Heart right ventricle (tissue), 16 donors: ENCODE results near the gene ALPK3. TPM values are rescaled to one million over a fixed set of nuclear protein-coding genes. Genes with fewer than 3 reads are reported as not detected.
A peak's percentile ranks its signal among the peaks of the same experiment; 100 is the strongest.

Source experiments
- ATAC-seq, 8 donors: fragments of 200-7000 bp; cut with Tn5 transposase; one replicate each; pipeline ENCODE4 v1.9.1; 2020; ENCODE audit warnings: mild to moderate bottlenecking in 8 of 8, moderate library complexity in 8 of 8, moderate number of reproducible peaks in 1 of 8
- DNase-seq, 2 donors: peaks; one replicate each; pipeline ENCODE4 v3.0.0-alpha.2; 2020
- H3K27ac ChIP-seq, 10 donors: fragments of 200-600 bp; sonication (generic) in 2 of 10; one replicate each; pipeline versions ENCODE4 v1.5.0 to v1.8.0; 2020 to 2022; ENCODE audit warnings: mild to moderate bottlenecking in 3 of 10
- H3K27me3 ChIP-seq, 7 donors: fragments of 200-600 bp; one replicate each; pipeline ENCODE4 v1.8.0; 2021 to 2022; ENCODE audit warnings: mild to moderate bottlenecking in 2 of 7
- H3K36me3 ChIP-seq, 9 donors: fragments of 200-600 bp; sonication (generic) in 1 of 9; one replicate each; pipeline versions ENCODE4 v1.5.0 to v1.8.0; 2020 to 2022; ENCODE audit warnings: mild to moderate bottlenecking in 2 of 9
- H3K4me1 ChIP-seq, 9 donors: fragments of 200-600 bp; sonication (generic) in 1 of 9; one replicate each; pipeline versions ENCODE4 v1.5.0 to v1.8.0; 2020 to 2022; ENCODE audit warnings: mild to moderate bottlenecking in 4 of 9
- H3K4me3 ChIP-seq, 10 donors: fragments of 200-600 bp; sonication (generic) in 2 of 10; one replicate each; pipeline versions ENCODE4 v1.5.0 to v1.8.0; 2020 to 2022; ENCODE audit warnings: mild to moderate bottlenecking in 7 of 10, moderate library complexity in 2 of 10
- H3K9me3 ChIP-seq, 11 donors: fragments of 200-600 bp in 10 of 11; sonication (generic) in 2 of 11; one replicate each; pipeline versions ENCODE4 v1.5.0 to v1.8.0; 2013 to 2022; ENCODE audit warnings: mild to moderate bottlenecking in 2 of 11, control low read depth in 1 of 11, moderate library complexity in 1 of 11
- CTCF ChIP-seq, 9 donors: fragments of 200-600 bp; sonication (generic) in 2 of 9; IDR thresholded peaks; one replicate each; pipeline versions ENCODE4 v1.5.0 to v1.8.0; 2021 to 2022; ENCODE audit warnings: antibody characterized with exemption in 9 of 9, mild to moderate bottlenecking in 5 of 9, moderate library complexity in 1 of 9
- WGBS, 2 donors: extraction: QIAGEN DNeasy Blood & Tissue Kit; methylation state at CpG; one replicate each; pipeline ENCODE4 v1.1.7; 2013; ENCODE audit warnings: inconsistent platforms in 1 of 2; 5-methylcytosine and 5-hydroxymethylcytosine counted together
- intact Hi-C, 10 donors: fragments of 100-400 bp; cut with DNase I; formaldehyde crosslinking; loops; one replicate each; pipeline versions ENCODE4 v1.11.1 to v1.14.2; 2022
- polyA plus RNA-seq, 2 donors: library from polyadenylated mRNA; stranded (reverse); fragments of 200-250 nt; gene quantifications; one replicate each; pipeline ENCODE4 v1.2.3, GENCODE V29; 2013
- total RNA-seq, 10 donors: library from RNA; stranded (reverse); fragmentation: NEBNext Ultra II Directional in 3 of 10; extraction: Animal tissue kit (Norgen Biotek cat#: 25700) in 3 of 10; gene quantifications; one replicate each; pipeline versions ENCODE4 v1.2.1 to v1.2.4, GENCODE V29; 2021 to 2023
- donor health status: Arrhythmogenic right ventricular cardiomyopathy.
- donor health status: ischemic (EF 13 %, LVEDD 7.1; RV severe dilation, severe dysfunction).
- donor health status: healthy with polysubstance abuse.
- donor health status: DM: no; HTN: yes; CAD: no.
- donor health status: DM: no; HTN: no; CAD: no.
- donor health status: ischemic (EF 25% LVEDD 6.9; RV normal size, moderate dysfunction).
- donor health status: ischemic (EF 25% LVEDD 5.7; RV mildly dilated, moderate dysfunction).
- donor health status: healthy.
- donor health status: DM: yes; HTN: yes; CAD: no.
- donor health status: Ischemic cardiomyopathy.
- donor health status: ischemic (EF 35%, LVEDD 5.7; RV mildly dilated, moderate dysfunction).
- donor health status: nonischemic (EF 11% LVEDD 7.7; RV severe dilation, severe dysfunction).
- donor health status: DM: yes; HTN: yes; CAD: no.
- donor health status: PGD.
- donor health status: ischemic (EF 29% LVEDD 5.4; RV normal size, mild dysfunction).
- donor health status: nonischemic (EF 23%, LVEDD 6.1; RV moderate dilation, normal function).

The ALPK3 gene
- total and polyA plus RNA-seq, 12 donors: 35.1 to 268 (median 162) TPM

GRCh38 chr15:84917452-84917851, 100.3 kb downstream of the ALPK3 start:
- no peaks in the 10 kb centered on the region for H3K36me3 ChIP-seq
- H3K9me3 ChIP-seq: no peaks in the 10 kb centered on the region
- TF ChIP-seq CTCF (IDR thresholded peaks at IDR 0.05): no peak
- ATAC-seq (no peak), DNase-seq (no peak)
- no peaks in the 10 kb centered on the region for H3K27me3 ChIP-seq
- 96 to 97% methylated on average over 1 of the region's 1 CpG for WGBS, 2 donors
- H3K4me1 ChIP-seq: peaks cover 23 to 53% (median 34%) of the 10 kb centered on the region in 9 donors
- H3K27ac ChIP-seq: no peak overlapping the region
- intact Hi-C loops: loop anchor here in 3 of 10 donors (5.0 to 10.0 kb wide), 3 partner anchors 85 to 263 kb away; partner anchors contain the start of genes NMB (in 1 of the 3) and WDR73 (in 1 of the 3)
- H3K4me3 ChIP-seq: no peak overlapping the region

GRCh38 chr15:84919106-84919667, 102.0 kb downstream of the ALPK3 start:
- Histone ChIP-seq H3K27me3 (no peaks in the 10 kb centered on the region), H3K4me1 (peaks cover 14 to 35% (median 18%) of the 10 kb centered on the region in 9 donors), H3K36me3 (no peaks in the 10 kb centered on the region), H3K4me3 (no peak overlapping the region), H3K27ac (no peak overlapping the region), H3K9me3 (no peaks in the 10 kb centered on the region)
- DNase-seq: no peak
- no peak for TF ChIP-seq CTCF (IDR thresholded peaks at IDR 0.05)
- no peak for ATAC-seq
- intact Hi-C loops: loop anchor here in 3 of 10 donors (5.0 to 10.0 kb wide), 3 partner anchors 87 to 264 kb away; partner anchors contain the start of genes NMB (in 1 of the 3) and WDR73 (in 1 of the 3)
- 93 to 94% methylated on average over 2 of the region's 2 CpGs for WGBS, 2 donors

- Histone ChIP-seq H3K27ac (peak overlapping the region in 2 of 10 donors; percentile 1 to 9), H3K9me3 (no peaks in the 10 kb centered on the region), H3K36me3 (no peaks in the 10 kb centered on the region), H3K4me1 (peaks cover 0 to 22% (median 0%) of the 10 kb centered on the region in 9 donors), H3K27me3 (no peaks in the 10 kb centered on the region), H3K4me3 (no peak overlapping the region)
- intact Hi-C loops: loop anchor here in 5 of 10 donors (5.0 to 10.0 kb wide), 6 partner anchors 56 to 346 kb away; partner anchors contain the start of genes NMB (in 2 of the 5), WDR73 (in 2 of the 5) and SEC11A (in 1 of the 5)
- DNase-seq (no peak), ATAC-seq (no peak)
- no peak for TF ChIP-seq CTCF (IDR thresholded peaks at IDR 0.05)
- WGBS, 2 donors: 83 to 92% methylated on average over 2 of the region's 2 CpGs
Observed at GRCh38 chr15:84921121-84921520, 104.0 kb downstream of the ALPK3 start.

GRCh38 chr15:84922530-84922929, 105.4 kb downstream of the ALPK3 start:
- H3K4me1 ChIP-seq: peaks cover 0 to 21% (median 4%) of the 10 kb centered on the region in 9 donors
- no peak overlapping the region for H3K4me3 ChIP-seq
- ATAC-seq (no peak), DNase-seq (no peak)
- WGBS, 2 donors: 94 to 96% methylated on average over 13 of the region's 13 CpGs
- no peak overlapping the region for H3K27ac ChIP-seq
- no peaks in the 10 kb centered on the region for H3K27me3 ChIP-seq
- intact Hi-C loops: loop anchor here in 5 of 10 donors (5.0 to 10.0 kb wide), 6 partner anchors 58 to 348 kb away; partner anchors contain the start of genes NMB (in 2 of the 5), WDR73 (in 2 of the 5) and SEC11A (in 1 of the 5)
- no peaks in the 10 kb centered on the region for H3K36me3 ChIP-seq
- no peaks in the 10 kb centered on the region for H3K9me3 ChIP-seq
- no peak for TF ChIP-seq CTCF (IDR thresholded peaks at IDR 0.05)

Other genes with a start within 250 kb of the ALPK3 start
- gene ZSCAN2, start 216.3 kb upstream of the ALPK3 start, total RNA-seq: 1 to 10 TPM; 3.7 to 8.1 (median 5.9) TPM
- 1 to 10 TPM; 4.1 to 4.2 TPM for gene ZSCAN2, start 216.3 kb upstream of the ALPK3 start, polyA plus RNA-seq
- gene WDR73, start 163.1 kb upstream of the ALPK3 start, total RNA-seq: 10 to 100 TPM; 10.4 to 16.0 (median 13.9) TPM
- gene WDR73, start 163.1 kb upstream of the ALPK3 start, polyA plus RNA-seq: 10 to 100 TPM; 16.7 to 18.4 TPM
- 1 to 10 TPM in 9 of 10 donors, under 1 TPM in 1; 0.96 to 6.6 (median 2.1) TPM for gene NMB, start 159.2 kb upstream of the ALPK3 start, total RNA-seq
- 1 to 10 TPM; 2.3 to 8.0 TPM for gene NMB, start 159.2 kb upstream of the ALPK3 start, polyA plus RNA-seq
- 10 to 100 TPM; 65.9 to 93.8 (median 75.0) TPM for gene SEC11A, start 101.2 kb upstream of the ALPK3 start, total RNA-seq
- 100 to 1,000 TPM in 1 of 2 donors, 10 to 100 TPM in 1; 77.7 to 123 TPM for gene SEC11A, start 101.2 kb upstream of the ALPK3 start, polyA plus RNA-seq
- 10 to 100 TPM; 17.1 to 26.9 (median 20.8) TPM for gene ZNF592, start 68.8 kb upstream of the ALPK3 start, total RNA-seq
- gene ZNF592, start 68.8 kb upstream of the ALPK3 start, polyA plus RNA-seq: 1 to 10 TPM; 8.2 to 8.7 TPM
- 1 to 10 TPM in 8 of 10 donors, under 1 TPM in 2; 0.26 to 2.2 (median 1.6) TPM for gene SLC28A1, start 67.3 kb downstream of the ALPK3 start, total RNA-seq
- 1 to 10 TPM in 1 of 2 donors, under 1 TPM in 1; 0.07 to 1.3 TPM for gene SLC28A1, start 67.3 kb downstream of the ALPK3 start, polyA plus RNA-seq
- gene PDE8A, start 164.5 kb downstream of the ALPK3 start, total RNA-seq: 10 to 100 TPM; 13.1 to 20.3 (median 17.4) TPM
- gene PDE8A, start 164.5 kb downstream of the ALPK3 start, polyA plus RNA-seq: 10 to 100 TPM; 10.9 to 46.7 TPM